H4 (cell line): Measurements from ENCODE around the gene CDKN2AIPNL. TPM values are rescaled to one million over a fixed set of nuclear protein-coding genes. Genes with fewer than 3 reads are reported as not detected.
"Not testable (repeated sequence)": the region's sequence is repeated elsewhere in the genome, so short reads cannot be mapped to it uniquely, and the experiment has no call there.

Experiments used
- DNase-seq: peaks from one replicate; pipeline ENCODE4 v3.0.0-alpha.2; 2015; ENCODE audit warnings: low spot score
- total RNA-seq: library from RNA; depleted of rRNA; stranded (reverse); fragments of >200 nt; shearing (Covaris generic); gene quantifications from 2 replicates; pipeline ENCODE4 v1.2.3, GENCODE V29; 2014; rRNA removed

Gene CDKN2AIPNL
- total RNA-seq, 1 experiment from 2014 or later, result 83.0 TPM

DNA sequence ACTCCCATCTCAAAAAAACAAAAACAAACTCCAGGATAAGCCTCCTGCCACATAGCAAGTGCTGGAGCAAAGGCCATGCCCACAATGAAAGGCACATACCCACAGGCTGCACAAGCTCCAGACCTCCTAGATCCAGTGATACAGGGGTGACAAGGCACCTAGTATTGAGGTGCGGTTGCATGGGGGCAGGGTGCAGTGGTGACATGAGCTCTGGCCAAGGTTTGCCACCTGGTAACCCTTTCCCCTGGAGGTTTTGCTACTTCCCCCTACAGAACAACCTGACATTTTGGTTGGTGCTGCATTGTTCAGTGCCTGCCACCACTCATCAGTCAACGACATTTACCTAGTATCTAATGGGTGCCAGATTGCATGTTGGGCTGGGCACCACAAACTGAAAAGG lies 14.5 kb downstream of the CDKN2AIPNL start:
- no peak for DNase-seq

DNA sequence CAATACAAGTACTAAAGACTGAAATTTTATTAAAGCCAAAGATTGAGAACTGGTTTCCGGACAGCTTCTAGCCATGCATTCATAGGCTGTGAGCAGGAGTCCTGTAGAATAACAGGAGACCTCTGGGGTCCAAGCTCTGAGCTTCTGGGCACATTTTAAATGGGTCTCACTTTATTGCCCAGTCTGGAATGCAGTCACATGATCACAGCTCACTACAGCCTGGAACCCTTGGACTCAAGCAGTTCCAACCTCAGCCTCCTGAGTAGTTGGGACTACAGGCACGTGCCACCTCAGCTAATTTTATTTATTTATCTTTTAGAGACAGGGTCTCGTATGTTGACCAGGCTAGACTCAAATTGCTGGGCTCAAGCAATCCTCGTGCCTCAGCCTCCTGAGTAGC lies 15.4 kb downstream of the CDKN2AIPNL start:
- DNase-seq, result no peak

DNA sequence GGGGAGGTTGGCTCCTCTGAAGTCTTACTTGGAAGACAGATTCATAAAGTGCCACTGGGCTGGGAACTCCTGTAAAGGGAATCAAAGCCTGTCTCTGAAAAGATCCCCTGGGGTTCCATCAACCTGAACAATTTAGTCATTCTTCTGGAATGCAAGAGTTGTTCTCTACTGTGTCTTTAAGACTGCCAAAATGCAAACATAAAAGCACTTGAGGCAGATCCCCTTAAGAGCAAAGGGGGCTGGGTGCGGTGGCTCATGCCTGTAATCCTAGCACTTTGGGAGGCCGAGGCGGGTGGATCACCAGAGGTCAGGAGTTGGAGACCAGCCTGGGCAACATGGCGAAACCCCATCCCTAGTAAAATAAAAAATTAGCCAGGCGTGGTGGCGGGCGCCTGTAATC lies 16.7 kb downstream of the CDKN2AIPNL start:
- no peak for DNase-seq

DNA sequence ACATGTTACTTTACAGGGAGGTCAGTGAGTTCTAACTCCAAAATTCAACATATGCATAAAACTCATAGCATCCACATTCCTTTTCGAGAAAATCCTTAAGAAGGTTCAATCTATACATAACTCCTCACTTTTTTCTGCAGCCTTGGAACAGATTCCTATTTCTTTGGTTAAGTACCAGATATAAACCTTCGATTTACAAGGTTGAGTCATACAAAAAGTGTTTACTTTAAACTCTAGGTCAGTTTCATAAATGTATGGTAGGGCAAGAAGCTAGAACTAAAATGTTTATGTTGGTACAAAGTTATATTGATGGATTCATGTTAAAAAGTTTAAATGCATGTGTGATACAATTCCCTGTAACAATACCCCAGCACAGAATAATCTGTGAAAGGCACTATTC lies 19.4 kb downstream of the CDKN2AIPNL start:
- no peak for DNase-seq

DNA sequence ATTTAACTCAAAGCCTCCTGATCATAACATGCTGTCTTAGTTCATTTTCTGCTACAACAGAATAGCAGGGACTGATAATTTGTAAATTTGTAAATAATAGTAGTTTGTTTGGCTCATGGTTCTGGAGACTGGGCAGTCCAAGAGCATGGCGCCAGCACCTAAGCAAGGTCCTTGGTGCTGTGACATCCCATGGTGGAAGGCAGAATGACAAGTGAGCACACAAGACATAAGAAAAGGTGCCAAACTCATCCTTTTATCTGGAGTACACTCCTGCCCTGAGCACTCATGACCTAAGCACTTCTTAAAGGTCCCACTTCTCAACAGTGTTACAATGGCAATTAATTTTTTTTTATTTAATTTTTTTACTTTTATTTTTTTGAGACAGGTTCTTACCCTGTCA lies 24.2 kb downstream of the CDKN2AIPNL start:
- no peak for DNase-seq

DNA sequence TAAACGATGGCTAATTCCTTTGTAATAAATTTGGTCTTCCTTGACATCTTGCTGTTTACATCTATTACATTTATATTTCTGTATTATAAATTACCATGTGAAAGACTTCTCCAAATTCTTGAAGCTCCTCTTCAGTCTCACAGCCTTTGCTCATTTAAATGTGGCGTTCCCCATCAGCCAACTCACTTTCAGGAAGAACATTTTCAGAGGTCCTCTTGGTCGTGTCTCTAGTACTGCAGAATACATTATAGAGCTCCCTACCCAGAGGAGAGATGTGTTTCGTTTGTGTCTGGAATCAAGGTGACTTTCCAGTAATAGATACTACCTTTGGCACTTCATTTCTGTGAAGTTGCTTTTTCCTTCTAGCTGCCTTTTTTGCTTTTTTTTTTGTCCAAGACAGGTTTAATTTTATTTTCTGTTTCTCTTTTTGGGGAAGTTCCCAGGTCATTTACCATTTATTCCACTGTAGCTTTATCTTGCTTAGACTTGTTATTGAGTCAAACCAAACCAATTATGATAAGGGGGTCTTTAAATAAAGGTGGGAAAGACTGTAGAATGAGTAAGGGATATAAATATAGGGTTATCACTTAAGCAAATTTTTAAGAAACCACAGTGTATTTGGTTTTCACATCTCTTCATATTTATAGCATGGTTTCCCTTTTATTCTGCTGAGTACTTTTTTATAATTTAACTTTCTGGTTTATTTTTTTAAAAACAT lies 27.5 kb downstream of the CDKN2AIPNL start:
- DNase-seq, result no peak

DNA sequence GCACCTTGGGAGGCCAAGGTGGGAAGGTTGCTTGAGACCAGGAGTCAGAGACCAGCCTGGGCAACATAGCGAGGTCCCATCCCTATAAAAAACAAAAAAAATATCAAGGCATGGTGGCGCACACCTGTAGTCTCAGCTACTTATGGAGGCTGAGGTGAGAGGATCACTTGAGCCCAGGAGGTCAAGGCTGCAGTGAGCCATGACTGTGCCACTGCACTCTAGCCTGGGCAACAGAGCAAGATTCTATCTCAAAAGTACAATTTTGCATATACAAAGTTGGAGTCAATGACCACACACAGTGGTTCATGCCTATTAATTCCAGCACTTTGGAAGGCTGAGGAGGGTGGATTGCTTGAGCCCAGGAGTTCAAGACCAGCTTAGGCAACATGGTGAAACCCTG lies 29.5 kb downstream of the CDKN2AIPNL start:
- DNase-seq, result not testable (repeated sequence)

DNA sequence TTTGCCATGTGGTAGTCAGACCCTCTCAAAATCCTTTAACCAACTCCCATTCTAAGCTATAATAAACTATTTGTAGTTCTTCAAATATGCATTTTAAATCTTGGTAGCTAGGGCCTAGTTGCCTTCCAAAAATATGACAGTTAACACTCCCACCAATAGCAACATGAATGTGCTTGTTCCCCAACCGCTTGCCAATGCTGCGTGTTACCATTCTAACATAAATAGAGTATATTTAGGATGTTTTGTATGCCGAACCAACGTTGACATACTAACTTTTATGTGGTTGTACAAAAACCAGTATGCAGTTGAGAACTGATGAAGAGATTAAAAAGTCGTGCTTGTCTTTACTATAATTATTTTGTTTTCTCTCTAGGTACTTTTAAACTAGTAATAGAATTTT lies 31.3 kb downstream of the CDKN2AIPNL start:
- no peak for DNase-seq

DNA sequence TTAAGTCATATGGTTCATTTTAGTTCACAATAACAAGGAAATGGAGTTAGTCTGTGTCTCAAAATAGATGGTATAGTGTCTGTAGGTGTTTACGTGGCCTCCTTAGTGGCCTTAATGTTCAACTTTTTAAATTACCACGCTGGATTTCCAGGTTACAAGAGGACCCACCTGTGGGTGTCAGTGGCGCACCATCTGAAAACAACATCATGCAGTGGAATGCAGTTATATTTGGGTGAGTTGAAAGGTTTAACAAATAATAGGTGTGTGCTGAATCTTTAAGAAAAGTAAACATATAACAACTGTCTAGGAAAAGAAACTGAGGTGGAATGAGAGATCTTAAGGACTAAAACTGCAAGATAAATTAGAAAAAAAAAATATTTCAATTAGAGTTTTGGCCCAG lies 37.4 kb downstream of the CDKN2AIPNL start:
- no peak for DNase-seq

DNA sequence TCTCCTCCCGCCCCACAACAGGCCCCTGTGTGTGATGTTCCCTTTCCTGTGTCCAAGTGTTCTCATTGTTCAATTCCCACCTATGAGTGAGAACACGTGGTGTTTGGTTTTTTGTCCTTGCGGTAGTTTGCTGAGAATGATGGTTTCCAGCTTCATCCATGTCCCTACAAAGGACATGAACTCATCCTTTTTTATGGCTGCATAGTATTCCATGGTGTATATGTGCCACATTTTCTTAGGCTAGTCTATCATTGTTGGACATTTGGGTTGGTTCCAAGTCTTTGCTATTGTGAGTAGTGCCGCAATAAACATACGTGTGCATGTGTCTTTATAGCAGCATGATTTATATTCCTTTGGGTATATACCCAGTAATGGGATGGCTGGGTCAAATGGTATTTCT lies 38.0 kb downstream of the CDKN2AIPNL start:
- DNase-seq, result not testable (repeated sequence)

DNA sequence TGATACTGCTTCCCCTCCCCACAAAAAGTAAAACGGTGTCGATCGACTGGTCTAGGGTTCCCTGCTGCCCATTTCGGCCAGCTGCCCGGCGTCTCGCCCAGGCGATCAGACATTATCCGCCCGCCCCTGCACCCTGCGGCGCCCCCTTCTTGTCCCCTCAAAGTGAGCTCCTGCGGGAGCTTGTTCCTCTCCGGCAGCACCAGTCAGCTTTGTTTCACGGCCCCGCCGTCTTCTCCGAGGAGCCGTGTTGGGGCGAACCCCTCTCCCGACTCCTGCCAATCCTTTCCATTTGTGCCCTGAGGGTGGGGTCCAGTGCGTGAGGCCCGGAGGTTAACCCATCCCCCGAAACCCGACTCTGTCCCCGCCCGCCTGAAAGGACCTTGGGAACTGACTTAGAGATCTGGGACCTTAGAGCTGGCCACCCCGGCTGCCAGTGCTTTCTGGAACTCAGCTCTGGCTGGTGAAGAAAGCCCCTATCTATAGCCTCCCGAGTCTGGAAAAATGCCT lies 39.8 kb downstream of the CDKN2AIPNL start:
- peak; percentile 23 for DNase-seq

DNA sequence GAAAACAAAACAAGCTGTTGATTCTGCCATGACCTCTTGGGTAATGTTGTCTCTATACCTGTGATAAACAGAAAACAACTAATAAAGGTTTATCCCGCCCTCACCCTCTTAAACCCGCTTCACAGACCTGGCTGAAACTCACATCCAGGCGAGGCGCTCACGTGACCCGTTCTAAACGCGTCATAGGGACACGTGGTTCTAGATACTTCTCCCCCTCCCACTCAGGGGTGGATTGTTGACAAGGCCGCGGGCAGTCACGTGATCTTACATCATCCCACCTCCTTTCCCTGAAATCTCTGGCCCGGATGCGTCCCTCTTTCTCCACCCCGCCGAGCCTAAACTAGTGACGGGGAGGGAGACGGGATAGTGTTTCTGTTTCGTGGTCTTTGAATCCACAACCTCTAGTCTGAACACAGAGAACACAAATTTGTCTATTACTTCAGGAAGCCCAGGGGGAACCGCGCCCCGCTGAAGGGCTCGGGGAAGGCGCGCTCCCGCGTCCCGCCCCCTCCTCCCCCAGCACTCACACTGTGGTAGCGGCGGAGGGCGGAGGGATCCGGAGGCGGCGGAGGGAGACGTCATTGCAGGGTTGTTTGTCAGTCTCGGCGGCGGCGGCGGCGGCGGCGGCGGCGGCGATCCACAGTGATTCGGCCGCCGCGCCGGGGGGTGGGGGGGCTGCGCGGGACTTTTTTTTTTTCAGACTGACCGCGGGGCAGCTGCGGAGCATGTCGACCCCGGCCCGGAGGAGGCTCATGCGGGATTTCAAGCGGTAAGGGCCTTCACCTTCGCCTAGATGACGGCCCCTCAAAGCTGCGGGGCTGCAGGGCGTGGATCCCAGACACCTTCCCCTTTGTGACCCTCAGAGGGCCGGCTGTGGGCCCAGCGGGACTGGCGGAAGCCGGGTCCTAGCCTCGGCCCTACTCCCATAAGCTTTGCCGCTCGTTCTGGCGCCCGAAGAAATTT lies 40.5 kb downstream of the CDKN2AIPNL start, which contains the start of gene UBE2B:
UBE2B (plus strand) TSS at position 699 of the 963 bp plus-strand sequence; CDS start at position 726, 27 bp downstream.
- DNase-seq, result peak; percentile 100

DNA sequence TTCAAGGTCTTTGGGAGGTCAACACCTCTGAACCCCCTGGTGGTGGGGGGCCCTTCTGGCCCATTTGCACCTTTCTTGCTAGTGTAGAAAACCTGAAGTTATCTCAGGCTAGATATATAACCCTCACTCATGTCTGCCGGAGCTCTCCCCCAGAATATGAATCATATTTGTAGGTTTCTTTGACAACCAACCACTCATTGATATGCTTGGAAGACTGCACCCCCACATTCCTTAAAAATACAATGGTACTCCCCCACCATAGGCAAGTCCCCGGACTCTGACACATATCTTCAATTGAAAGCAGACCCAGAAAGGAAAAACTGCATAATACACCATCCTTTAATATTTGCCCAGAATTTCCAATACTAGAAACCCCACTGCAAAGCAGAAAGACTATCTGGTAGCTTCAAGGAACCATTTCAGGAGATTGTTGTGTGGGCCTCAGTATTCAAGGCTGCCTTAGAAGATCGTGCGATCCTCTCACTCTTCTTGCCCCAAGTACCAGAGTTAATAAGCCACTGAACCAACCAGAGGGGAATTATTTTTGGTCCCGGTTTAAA lies 41.3 kb downstream of the CDKN2AIPNL start:
- no peak for DNase-seq

DNA sequence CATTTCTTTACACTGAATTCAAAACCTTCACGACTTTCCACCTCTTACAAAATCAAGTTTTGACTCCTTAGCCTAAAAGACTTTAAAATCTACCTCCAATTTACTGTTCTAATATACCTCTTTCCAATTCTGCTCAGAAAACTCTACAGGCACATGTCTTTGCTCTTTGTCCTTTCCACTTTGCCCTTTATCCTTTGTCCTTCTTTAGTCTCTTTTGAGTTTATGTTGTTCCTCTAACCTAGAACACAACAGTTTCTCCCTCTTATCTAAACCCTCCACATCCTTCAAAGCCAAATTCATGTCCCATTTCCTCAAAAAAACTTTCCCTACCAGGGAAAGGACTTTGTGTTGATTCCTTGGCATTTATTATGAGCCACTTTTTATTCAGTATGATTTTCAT lies 46.1 kb downstream of the CDKN2AIPNL start:
- DNase-seq, result no peak

DNA sequence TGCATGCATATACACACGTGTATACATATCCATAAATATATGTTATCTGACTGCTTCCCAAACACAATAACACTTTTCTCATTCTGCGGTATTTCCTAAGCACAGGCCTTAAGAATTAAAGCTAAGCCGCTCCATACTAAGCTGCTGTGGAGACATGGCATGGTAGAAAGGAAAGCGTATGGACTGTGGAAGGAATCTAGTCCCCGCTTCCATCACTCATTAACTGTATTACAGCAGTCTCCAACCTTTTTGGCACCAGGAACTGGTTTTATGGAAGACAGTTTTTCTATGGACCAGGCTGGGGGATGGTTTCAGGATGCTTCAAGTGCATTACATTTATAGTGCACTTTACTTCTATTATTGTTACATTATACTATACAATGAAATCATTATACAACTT lies 56.0 kb downstream of the CDKN2AIPNL start:
- DNase-seq, result no peak

Other genes starting within 250 kb of the CDKN2AIPNL start
- 886 and 1,193 TPM in 2 replicates for gene SKP1, start 234.9 kb downstream of the CDKN2AIPNL start, total RNA-seq
- 179 and 250 TPM in 2 replicates for gene PPP2CA, start 185.8 kb downstream of the CDKN2AIPNL start, total RNA-seq
- gene CDKL3, start 44.7 kb downstream of the CDKN2AIPNL start, total RNA-seq, result 0.64 and 1.5 TPM in 2 replicates
- gene UBE2B, start 40.3 kb downstream of the CDKN2AIPNL start, total RNA-seq, result 36.0 and 43.8 TPM in 2 replicates
- 17.9 and 18.1 TPM in 2 replicates for gene JADE2, start 113.8 kb upstream of the CDKN2AIPNL start, total RNA-seq
- gene SAR1B, start 220.9 kb upstream of the CDKN2AIPNL start, total RNA-seq, result 62.9 and 101 TPM in 2 replicates
- 16.4 and 23.3 TPM in 2 replicates for gene SEC24A, start 236.9 kb upstream of the CDKN2AIPNL start, total RNA-seq